Measurements from ENCODE around the gene CHRNA4.

Gene CHRNA4

DNA sequence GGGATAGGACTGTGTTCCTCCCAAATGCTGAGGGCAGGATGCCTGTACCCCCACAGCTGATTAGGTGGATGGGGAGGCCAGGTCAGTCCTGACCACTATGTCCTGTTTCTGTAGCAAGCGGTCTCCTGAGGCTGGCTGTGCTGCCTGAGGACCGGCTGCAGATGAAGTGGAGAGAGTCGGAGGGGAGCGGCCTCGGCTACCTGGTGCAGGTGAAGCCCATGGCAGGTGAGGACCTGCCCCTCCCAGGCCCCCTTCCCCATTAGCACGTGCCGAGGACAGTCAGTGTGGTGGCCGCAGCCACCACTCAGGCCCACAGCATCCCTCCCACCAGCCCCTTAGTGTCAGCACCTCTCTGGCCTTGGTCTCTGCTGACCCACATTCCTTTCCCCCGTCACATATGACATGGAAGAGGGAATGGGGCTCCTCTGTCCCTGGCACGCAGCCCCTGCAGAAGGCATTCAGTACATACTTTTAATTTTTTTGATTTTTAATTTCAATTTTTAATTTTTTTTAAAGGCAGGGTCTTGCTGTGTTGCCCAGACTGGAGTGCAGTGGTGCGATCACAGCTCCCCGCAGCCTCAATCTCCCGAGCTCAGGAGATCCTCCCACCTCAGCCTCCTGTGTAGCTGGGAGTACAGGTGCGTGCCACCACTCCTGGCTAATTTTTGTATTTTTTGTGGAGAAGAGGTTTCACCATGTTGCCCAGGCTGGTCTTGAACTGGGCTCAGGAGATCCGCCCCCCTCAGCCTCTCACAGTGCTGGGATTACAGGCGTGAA is 63.2 kb downstream of the CHRNA4 start:
- Histone ChIP-seq H4K12ac (ENCODE audit: low read depth, low read length) (no peak overlapping the region), H3K9me3 (ENCODE audit: insufficient read depth, low read depth, low read length) (peaks cover 3% of the 10 kb centered on the region), H2AK5ac (ENCODE audit: low read length) (no peak overlapping the region), H3K18ac (ENCODE audit: low read length) (no peak overlapping the region), H3K27ac (ENCODE audit: low read depth, low read length) (no peak overlapping the region), H3K4me2 (ENCODE audit: low read length) (no peak overlapping the region), H3K27me3 (ENCODE audit: insufficient read depth, low read length) (no peaks in the 10 kb centered on the region), H2BK5ac (ENCODE audit: low read depth, low read length, poor library complexity) (no peak overlapping the region), H3K36me3 (ENCODE audit: control insufficient read depth in 1 of 2, insufficient read depth in 2 of 2, low read length in 2 of 2) (no peaks in the 10 kb centered on the region), H3K14ac (ENCODE audit: low read length) (no peak overlapping the region), H2AFZ (ENCODE audit: insufficient read depth, low read length, poor library complexity) (no peak overlapping the region), H3K79me1 (ENCODE audit: low read length) (no peaks in the 10 kb centered on the region), H3K4ac (ENCODE audit: low read depth, low read length) (no peak overlapping the region), H4K8ac (ENCODE audit: low read depth, low read length) (no peak overlapping the region), H3K4me1 (ENCODE audit: control insufficient read depth in 1 of 2, insufficient read depth in 2 of 2, low read length in 2 of 2) (no peaks in the 10 kb centered on the region), H4K91ac (ENCODE audit: low read depth, low read length) (no peak overlapping the region), H2BK12ac (ENCODE audit: low read length) (no peak overlapping the region), H3K79me2 (ENCODE audit: control insufficient read depth, insufficient read depth, low read length, poor library complexity) (no peaks in the 10 kb centered on the region), H3K4me3 (ENCODE audit: low read depth, low read length) (peak overlapping the region; percentile 0), H3K9ac (ENCODE audit: low read length) (no peak overlapping the region), H2BK120ac (ENCODE audit: insufficient read depth, low read length, poor library complexity) (no peak overlapping the region), H3K23ac (ENCODE audit: low read length) (no peak overlapping the region)
- no peak for DNase-seq
- WGBS (ENCODE audit: extremely low coverage, insufficient coverage, insufficient read length), result no CpG with 5 or more reads among the region's 16 CpGs

- no peak overlapping the region for H3K18ac ChIP-seq (ENCODE audit: low read length)
- no peaks in the 10 kb centered on the region for H3K27me3 ChIP-seq (ENCODE audit: insufficient read depth, low read length)
- H3K4me3 ChIP-seq (ENCODE audit: low read depth, low read length), result no peak overlapping the region
- no peaks in the 10 kb centered on the region for H3K4me1 ChIP-seq (ENCODE audit: control insufficient read depth in 1 of 2, insufficient read depth in 2 of 2, low read length in 2 of 2)
- H3K23ac ChIP-seq (ENCODE audit: low read length), result no peak overlapping the region
- H2AK5ac ChIP-seq (ENCODE audit: low read length), result no peak overlapping the region
- no peaks in the 10 kb centered on the region for H3K79me2 ChIP-seq (ENCODE audit: control insufficient read depth, insufficient read depth, low read length, poor library complexity)
- no peak overlapping the region for H3K4ac ChIP-seq (ENCODE audit: low read depth, low read length)
- H2AFZ ChIP-seq (ENCODE audit: insufficient read depth, low read length, poor library complexity), result no peak overlapping the region
- peaks cover 3% of the 10 kb centered on the region for H3K9me3 ChIP-seq (ENCODE audit: insufficient read depth, low read depth, low read length)
- H3K27ac ChIP-seq (ENCODE audit: low read depth, low read length), result no peak overlapping the region
- no peaks in the 10 kb centered on the region for H3K79me1 ChIP-seq (ENCODE audit: low read length)
- no peak overlapping the region for H4K91ac ChIP-seq (ENCODE audit: low read depth, low read length)
- no peak overlapping the region for H4K8ac ChIP-seq (ENCODE audit: low read depth, low read length)
- H2BK120ac ChIP-seq (ENCODE audit: insufficient read depth, low read length, poor library complexity), result no peak overlapping the region
- no peak overlapping the region for H3K9ac ChIP-seq (ENCODE audit: low read length)
- no peak overlapping the region for H4K12ac ChIP-seq (ENCODE audit: low read depth, low read length)
- no peak for DNase-seq
- H3K14ac ChIP-seq (ENCODE audit: low read length), result no peak overlapping the region
- H3K36me3 ChIP-seq (ENCODE audit: control insufficient read depth in 1 of 2, insufficient read depth in 2 of 2, low read length in 2 of 2), result no peaks in the 10 kb centered on the region
- WGBS (ENCODE audit: extremely low coverage, insufficient coverage, insufficient read length), result no CpG with 5 or more reads among the region's 11 CpGs
- H2BK5ac ChIP-seq (ENCODE audit: low read depth, low read length, poor library complexity), result no peak overlapping the region
- no peak overlapping the region for H3K4me2 ChIP-seq (ENCODE audit: low read length)
- no peak overlapping the region for H2BK12ac ChIP-seq (ENCODE audit: low read length)
These were observed 63.8 kb downstream of the CHRNA4 start for GRCh38 chr20:63297371-63297781.

- no peak overlapping the region for H3K9ac ChIP-seq (ENCODE audit: low read length)
These were observed 64.4 kb downstream of the CHRNA4 start for GRCh38 chr20:63296531-63297299.

GRCh38 chr20:63295846-63296245 is 65.3 kb downstream of the CHRNA4 start:
- Histone ChIP-seq H3K36me3 (ENCODE audit: control insufficient read depth in 1 of 2, insufficient read depth in 2 of 2, low read length in 2 of 2) (no peaks in the 10 kb centered on the region), H3K4me1 (ENCODE audit: control insufficient read depth in 1 of 2, insufficient read depth in 2 of 2, low read length in 2 of 2) (peaks cover 0 to 3% of the 10 kb centered on the region in 2 experiments), H3K27me3 (ENCODE audit: insufficient read depth, low read length) (no peaks in the 10 kb centered on the region), H2BK5ac (ENCODE audit: low read depth, low read length, poor library complexity) (no peak overlapping the region), H3K18ac (ENCODE audit: low read length) (no peak overlapping the region), H3K14ac (ENCODE audit: low read length) (no peak overlapping the region), H2AK5ac (ENCODE audit: low read length) (no peak overlapping the region), H3K23ac (ENCODE audit: low read length) (no peak overlapping the region), H3K79me2 (ENCODE audit: control insufficient read depth, insufficient read depth, low read length, poor library complexity) (no peaks in the 10 kb centered on the region), H3K79me1 (ENCODE audit: low read length) (no peaks in the 10 kb centered on the region), H3K27ac (ENCODE audit: low read depth, low read length) (no peak overlapping the region), H4K12ac (ENCODE audit: low read depth, low read length) (no peak overlapping the region), H2BK120ac (ENCODE audit: insufficient read depth, low read length, poor library complexity) (no peak overlapping the region), H3K4me2 (ENCODE audit: low read length) (no peak overlapping the region), H4K8ac (ENCODE audit: low read depth, low read length) (no peak overlapping the region), H3K9me3 (ENCODE audit: insufficient read depth, low read depth, low read length) (peaks cover 3% of the 10 kb centered on the region), H3K9ac (ENCODE audit: low read length) (no peak overlapping the region), H2AFZ (ENCODE audit: insufficient read depth, low read length, poor library complexity) (no peak overlapping the region), H3K4ac (ENCODE audit: low read depth, low read length) (no peak overlapping the region), H4K91ac (ENCODE audit: low read depth, low read length) (no peak overlapping the region), H2BK12ac (ENCODE audit: low read length) (no peak overlapping the region), H3K4me3 (ENCODE audit: low read depth, low read length) (no peak overlapping the region)
- no CpG with 5 or more reads among the region's 20 CpGs for WGBS (ENCODE audit: extremely low coverage, insufficient coverage, insufficient read length)
- DNase-seq, result no peak

More at GRCh38 chr20:63296531-63297299, 64.4 kb downstream of the CHRNA4 start:
- H3K27ac ChIP-seq (ENCODE audit: low read depth, low read length), result no peak overlapping the region
- no peak overlapping the region for H3K4ac ChIP-seq (ENCODE audit: low read depth, low read length)
- no peaks in the 10 kb centered on the region for H3K27me3 ChIP-seq (ENCODE audit: insufficient read depth, low read length)
- H4K91ac ChIP-seq (ENCODE audit: low read depth, low read length), result no peak overlapping the region
- H3K4me3 ChIP-seq (ENCODE audit: low read depth, low read length), result no peak overlapping the region
- no peak overlapping the region for H3K14ac ChIP-seq (ENCODE audit: low read length)
- H2AK5ac ChIP-seq (ENCODE audit: low read length), result no peak overlapping the region
- WGBS (ENCODE audit: extremely low coverage, insufficient coverage, insufficient read length), result no CpG with 5 or more reads among the region's 18 CpGs
- H3K4me1 ChIP-seq (ENCODE audit: control insufficient read depth in 1 of 2, insufficient read depth in 2 of 2, low read length in 2 of 2), result no peaks in the 10 kb centered on the region
- H3K23ac ChIP-seq (ENCODE audit: low read length), result no peak overlapping the region
- DNase-seq, result no peak
- no peak overlapping the region for H2BK12ac ChIP-seq (ENCODE audit: low read length)
- no peak overlapping the region for H2AFZ ChIP-seq (ENCODE audit: insufficient read depth, low read length, poor library complexity)
- H4K12ac ChIP-seq (ENCODE audit: low read depth, low read length), result no peak overlapping the region
- no peak overlapping the region for H3K18ac ChIP-seq (ENCODE audit: low read length)
- no peak overlapping the region for H2BK120ac ChIP-seq (ENCODE audit: insufficient read depth, low read length, poor library complexity)
- no peaks in the 10 kb centered on the region for H3K79me2 ChIP-seq (ENCODE audit: control insufficient read depth, insufficient read depth, low read length, poor library complexity)
- H3K36me3 ChIP-seq (ENCODE audit: control insufficient read depth in 1 of 2, insufficient read depth in 2 of 2, low read length in 2 of 2), result no peaks in the 10 kb centered on the region
- no peak overlapping the region for H2BK5ac ChIP-seq (ENCODE audit: low read depth, low read length, poor library complexity)
- no peaks in the 10 kb centered on the region for H3K79me1 ChIP-seq (ENCODE audit: low read length)
- no peak overlapping the region for H4K8ac ChIP-seq (ENCODE audit: low read depth, low read length)
- H3K9me3 ChIP-seq (ENCODE audit: insufficient read depth, low read depth, low read length), result peaks cover 3% of the 10 kb centered on the region
- no peak overlapping the region for H3K4me2 ChIP-seq (ENCODE audit: low read length)
